GM21723 (cell line): ENCODE data around the gene ZNF418.
"Not testable (repeated sequence)": the region's sequence is repeated elsewhere in the genome, so short reads cannot be mapped to it uniquely, and the experiment has no call there.

Source experiments
- ATAC-seq: cut with Tn5 transposase; IDR thresholded peaks from one replicate; pipeline ENCODE4 v1.9.1; 2021; ENCODE audit warnings: mild to moderate bottlenecking, moderate library complexity; ENCODE audit not compliant: unreplicated experiment

ZNF418 gene

GRCh38 chr19:57890706-57891105 lies 44.5 kb downstream of the ZNF418 start:
- not testable (repeated sequence) for ATAC-seq

GRCh38 chr19:57888560-57889231 lies 46.5 kb downstream of the ZNF418 start, which contains the start of gene ZNF814:
ZNF814 (minus strand) TSS chr19:57889037; CDS start chr19:57888802, 235 bp downstream.
- peak; percentile 76 for ATAC-seq

DNA sequence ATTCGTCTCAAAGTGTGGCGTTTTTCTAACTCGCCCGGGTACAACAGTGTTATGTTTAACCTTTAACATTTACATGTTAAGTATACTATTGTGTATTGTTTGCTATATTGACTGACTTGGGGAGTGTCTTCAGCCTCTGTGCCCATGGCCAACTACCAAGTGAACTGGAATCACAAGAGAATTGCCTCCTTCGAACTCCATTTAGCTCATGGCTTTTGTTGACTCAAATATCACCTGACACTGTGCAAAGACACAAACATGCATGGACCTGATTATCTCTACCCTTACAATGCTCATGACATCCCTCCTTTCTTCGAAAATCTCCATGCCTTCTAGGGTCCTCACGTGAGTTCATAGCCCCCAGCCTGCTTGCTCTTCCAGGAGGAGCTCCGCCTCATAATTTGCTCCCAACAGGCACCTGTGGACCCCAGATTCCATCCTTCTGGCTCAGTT lies 47.1 kb downstream of the ZNF418 start:
- ATAC-seq = no peak

- ATAC-seq = no peak
These were observed 47.8 kb downstream of the ZNF418 start for GRCh38 chr19:57887195-57887941.

DNA sequence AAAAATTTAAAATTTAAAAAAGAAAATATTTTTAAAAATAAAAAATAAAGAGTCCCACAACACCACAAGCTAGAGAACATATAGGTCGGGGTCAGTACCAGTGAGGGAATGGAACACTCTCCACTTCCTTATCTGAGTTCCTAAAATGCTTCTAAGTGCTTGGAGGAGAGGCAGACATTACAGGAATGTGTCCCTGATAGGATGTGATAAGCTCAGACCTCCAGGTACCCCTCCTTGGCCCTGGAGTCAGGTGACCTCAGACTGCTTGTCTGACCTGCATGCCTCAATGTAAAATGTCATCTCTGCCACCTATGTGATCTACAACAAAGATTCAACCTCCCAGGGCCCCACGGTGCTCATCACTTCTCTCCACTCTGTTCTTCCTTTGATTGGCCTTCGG lies 49.2 kb downstream of the ZNF418 start:
- ATAC-seq = no peak

GRCh38 chr19:57873883-57874799 lies 61.1 kb downstream of the ZNF418 start:
- not testable (repeated sequence) for ATAC-seq

GRCh38 chr19:57872450-57872849 lies 62.8 kb downstream of the ZNF418 start:
- ATAC-seq = no peak
